Gastroesophageal sphincter (tissue), 3 donors: Measurements from ENCODE around the gene DPF3.

Experiments
- CTCF ChIP-seq, 4 experiments: fragments of 200-600 bp in 2 of 4; fragments of 450-650 bp in 2 of 4; sonication (generic) in 1 of 4; IDR thresholded peaks; one replicate each; pipeline ENCODE4 v1.5.1; 2017 to 2019; ENCODE audit warnings: antibody characterized with exemption in 4 of 4, mild to moderate bottlenecking in 2 of 4, moderate library complexity in 2 of 4
- POLR2A ChIP-seq, 2 donors: fragments of 450-650 bp; IDR thresholded peaks; one replicate each; pipeline ENCODE4 v1.6.1; 2017; ENCODE audit warnings: antibody characterized with exemption in 2 of 2, mild to moderate bottlenecking in 2 of 2, moderate library complexity in 1 of 2
- POLR2AphosphoS5 ChIP-seq: sonication (generic); formaldehyde crosslinking; IDR thresholded peaks from one replicate; pipeline ENCODE4 v1.6.1; 2017; ENCODE audit warnings: antibody characterized with exemption

GRCh38 chr14:72680853-72681640 lies 212.9 kb downstream of the DPF3 start:
- TF ChIP-seq CTCF (IDR thresholded peaks at IDR 0.05), result no peak
- no peak for TF ChIP-seq POLR2A (IDR thresholded peaks at IDR 0.05)
- TF ChIP-seq POLR2AphosphoS5, result no peak
